HG03066 (cell line): ENCODE results near the gene CUL1.
"Not testable (repeated sequence)": the region's sequence is repeated elsewhere in the genome, so short reads cannot be mapped to it uniquely, and the experiment has no call there.

Experiments
- ATAC-seq: cut with Tn5 transposase; IDR thresholded peaks from one replicate; pipeline ENCODE4 v1.9.1; 2021; ENCODE audit warnings: low read depth; ENCODE audit not compliant: unreplicated experiment

The CUL1 gene

DNA sequence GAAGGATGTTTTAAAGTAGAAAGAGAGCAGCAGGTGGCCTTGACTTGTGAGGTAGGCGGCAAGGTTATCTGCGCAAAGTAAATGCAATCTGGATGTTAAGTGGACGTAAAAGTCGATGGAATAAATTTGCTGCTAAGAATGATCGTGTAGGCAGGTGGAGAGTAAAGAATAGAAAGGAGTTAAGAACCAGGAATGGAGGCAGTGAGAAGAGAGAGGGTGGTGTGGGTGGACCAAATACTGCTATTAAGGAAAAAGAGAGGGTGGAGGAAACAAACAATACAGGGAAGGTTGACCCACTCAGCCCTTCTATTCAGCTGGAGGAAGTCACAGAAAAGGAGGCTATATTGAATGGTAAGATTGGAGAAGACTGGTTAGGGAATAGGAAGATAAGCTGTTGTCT, 1.9 kb upstream of the CUL1 start:
- no peak for ATAC-seq

GRCh38 chr7:148697256-148698006, 1.3 kb upstream of the CUL1 start:
- no peak for ATAC-seq

DNA sequence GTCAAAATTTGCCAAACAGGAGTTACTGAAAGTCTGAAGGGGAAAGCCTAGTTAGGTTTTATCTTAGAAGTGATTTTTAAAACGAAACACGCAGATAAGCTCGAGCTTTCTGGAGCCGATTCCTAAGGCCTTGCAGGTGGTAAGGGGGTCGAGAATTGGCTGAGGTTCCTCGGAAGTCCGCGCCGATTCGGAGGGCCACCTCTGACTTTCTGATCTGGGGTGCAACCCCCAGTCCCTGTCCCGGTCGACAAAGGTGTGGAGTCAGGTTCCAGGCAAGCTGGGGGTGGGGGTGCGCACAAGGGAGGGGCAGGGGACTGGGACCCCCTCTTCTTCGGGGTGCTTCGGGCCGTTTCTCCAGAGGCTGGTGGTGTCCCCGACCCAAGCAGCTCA, 701 bp upstream of the CUL1 start:
- peak; percentile 15 for ATAC-seq

DNA sequence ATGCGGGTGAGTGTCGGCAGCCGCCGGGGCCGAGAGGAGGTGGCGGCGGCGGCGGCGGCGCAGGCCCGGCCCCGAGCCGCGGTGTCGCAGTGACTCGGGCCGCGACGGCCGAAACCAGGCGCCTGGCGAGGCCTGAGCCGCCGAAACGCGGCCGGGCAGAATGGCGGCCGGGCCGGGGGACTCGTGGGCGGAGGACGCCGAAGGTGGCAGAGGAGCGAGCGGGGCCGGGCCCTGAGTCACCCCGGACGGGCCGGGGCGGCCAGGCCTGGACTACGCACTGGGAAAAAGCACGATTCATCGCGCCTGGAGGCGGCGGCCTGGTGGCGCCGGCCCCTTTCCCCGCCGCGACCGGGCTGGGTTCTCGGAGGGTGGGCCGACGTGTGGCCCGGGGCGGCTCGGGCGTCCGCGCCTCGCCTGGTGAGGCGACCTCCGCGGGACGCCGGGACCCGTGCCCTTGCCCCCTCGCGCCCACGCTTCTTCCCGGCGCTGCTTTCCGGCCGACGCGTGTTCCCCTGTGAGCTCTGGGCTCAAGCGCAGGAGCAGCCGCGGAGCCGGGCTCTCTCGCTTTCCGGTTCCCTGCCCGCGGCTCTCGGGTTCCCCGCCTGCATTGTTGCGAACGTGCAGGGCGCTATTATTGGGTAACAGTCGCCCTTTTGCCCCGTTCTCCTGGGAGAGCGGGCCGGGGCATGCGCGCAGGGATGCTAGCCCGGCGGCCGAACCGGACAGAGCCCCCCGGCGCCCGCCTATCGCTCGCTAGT, 500 bp downstream of the CUL1 start:
- peak; percentile 39 for ATAC-seq

- ATAC-seq = peak; percentile 36
These were observed 1.3 kb downstream of the CUL1 start for GRCh38 chr7:148699782-148700629.

DNA sequence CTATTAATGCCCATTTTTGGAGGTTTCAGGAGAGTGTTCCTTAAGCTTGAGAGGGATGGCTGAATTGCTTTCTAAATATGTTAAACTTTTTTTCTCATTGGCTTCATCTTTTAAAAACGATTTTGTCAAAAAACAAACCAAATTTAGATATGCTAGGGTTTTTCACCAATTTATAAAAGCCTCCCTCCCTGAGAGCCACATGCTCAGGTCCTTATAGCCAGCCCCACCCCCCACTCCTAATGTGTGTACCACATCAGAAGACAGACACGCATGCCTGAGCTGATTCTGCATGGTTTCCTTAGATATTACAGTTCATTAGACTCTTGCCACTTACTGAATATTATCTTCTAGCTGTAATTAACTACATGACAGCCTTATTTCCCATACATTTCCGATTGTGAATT, 2.0 kb downstream of the CUL1 start:
- no peak for ATAC-seq

GRCh38 chr7:148701414-148701813, 2.7 kb downstream of the CUL1 start:
- no peak for ATAC-seq

DNA sequence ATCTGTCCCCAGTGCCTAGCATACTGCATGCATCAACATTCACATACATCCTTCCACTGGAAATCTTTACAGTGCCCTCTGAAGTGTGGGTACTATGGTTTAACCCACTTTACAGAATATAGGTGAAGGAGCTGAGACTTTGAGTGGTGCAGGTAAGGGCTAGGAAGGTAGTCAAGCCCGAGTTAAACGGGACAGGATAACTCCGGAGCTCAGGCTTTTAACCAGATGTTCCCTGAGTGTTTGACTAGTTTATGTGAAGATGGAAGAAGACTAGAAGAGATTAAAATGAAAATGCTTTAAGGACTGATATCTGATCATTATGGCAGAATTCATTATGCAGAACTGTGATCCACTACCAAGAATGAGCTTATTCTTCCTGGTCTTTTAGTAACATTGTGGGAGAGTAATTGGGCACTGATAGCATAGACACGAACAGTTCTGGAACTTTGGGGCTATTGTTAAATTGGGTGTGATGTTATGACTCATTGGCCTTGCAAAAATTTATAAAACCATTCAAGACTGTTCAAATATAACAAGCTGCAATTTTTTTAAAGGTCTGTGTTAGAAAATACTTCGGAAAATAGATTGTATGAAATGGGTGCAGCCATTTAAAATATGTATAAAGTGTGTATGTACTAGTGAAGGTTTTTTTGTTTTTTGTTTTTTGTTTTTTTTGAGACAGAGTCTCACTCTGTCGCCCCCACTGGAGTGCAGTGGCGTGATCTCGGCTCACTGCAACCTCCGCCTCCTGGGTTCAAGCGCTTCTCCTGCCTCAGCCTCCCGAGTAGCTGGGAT, 4.4 kb downstream of the CUL1 start:
- no peak for ATAC-seq

GRCh38 chr7:148703671-148703962, 4.9 kb downstream of the CUL1 start:
- not testable (repeated sequence) for ATAC-seq

GRCh38 chr7:148704189-148704588, 5.5 kb downstream of the CUL1 start:
- ATAC-seq = no peak

DNA sequence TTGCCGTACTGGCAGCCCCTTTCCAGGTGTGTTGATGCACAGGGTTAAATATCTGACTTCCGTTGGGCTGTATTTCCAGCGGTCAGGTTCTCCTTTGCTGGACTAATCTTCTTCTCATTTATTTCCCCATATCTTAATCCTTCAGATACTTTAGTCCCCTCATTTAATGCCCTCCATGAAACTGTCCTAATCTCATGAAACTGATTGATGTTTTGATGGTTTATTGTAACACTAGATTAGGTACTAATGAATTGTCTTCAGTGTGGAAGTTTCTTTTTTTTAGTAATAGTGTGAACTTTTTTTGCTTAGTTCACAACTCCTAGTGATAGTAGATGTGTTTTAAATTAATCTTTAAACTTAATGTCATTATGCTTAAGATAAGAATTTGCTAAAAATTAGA, 6.3 kb downstream of the CUL1 start:
- ATAC-seq = no peak

DNA sequence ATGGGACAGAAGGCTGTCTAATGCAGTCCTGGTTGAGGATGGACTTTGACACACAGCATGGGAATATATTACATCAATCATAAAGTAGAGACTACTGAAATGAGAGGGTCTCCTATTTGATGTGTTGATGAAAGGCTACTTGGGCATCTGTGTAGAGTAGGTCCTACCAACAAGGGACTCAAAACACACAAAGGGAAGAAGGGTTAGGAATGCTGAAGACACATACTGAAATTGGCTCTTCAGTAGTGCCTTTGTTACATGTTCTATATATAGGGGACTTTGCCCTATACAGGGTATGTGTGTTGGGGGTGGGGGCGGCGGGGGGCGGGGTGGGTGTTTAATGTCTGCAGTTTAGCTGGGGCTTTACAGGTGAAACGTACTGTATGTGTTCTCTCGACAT, 7.7 kb downstream of the CUL1 start:
- ATAC-seq = no peak

DNA sequence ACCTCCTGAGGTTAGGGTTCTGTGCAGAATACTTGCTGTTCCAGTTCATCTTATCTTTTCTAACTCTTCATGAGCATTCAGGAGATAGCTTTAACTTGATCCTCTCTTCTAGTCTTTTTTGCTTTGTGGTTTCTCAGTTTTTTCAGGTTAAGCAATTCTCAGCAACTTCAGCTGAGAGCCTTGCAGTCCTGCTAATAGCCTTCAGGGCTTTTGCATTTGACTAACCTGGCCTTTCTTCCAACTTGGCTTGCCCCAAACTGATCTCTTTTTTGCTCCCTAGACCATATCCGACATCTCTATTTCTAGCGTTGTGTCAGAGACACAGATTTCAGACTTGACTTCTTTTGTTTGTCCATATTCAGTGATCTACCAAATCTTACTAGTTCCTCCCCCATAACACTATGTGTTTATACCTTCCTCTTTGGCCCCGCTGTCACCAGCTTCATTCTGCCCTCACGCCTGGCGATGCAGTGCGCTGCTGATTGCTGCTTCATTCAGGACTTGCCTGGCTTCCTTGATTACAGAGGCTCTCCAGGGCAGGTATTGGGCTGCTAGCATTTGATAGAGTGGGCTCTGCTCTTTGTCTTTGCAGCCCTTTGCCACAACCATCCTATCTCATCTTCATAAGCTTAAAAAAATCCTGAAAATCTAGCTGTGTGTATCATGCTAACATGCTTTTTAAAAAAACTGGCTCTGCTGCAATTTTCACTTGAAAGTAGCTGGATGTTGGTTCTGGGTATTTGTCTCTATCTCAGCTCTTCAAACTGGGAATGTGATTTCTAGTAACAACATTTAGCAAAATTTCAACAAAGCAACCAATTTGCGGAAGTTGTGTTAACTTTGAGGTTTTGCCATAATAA, 9.6 kb downstream of the CUL1 start:
- ATAC-seq = no peak

- ATAC-seq = no peak
These were observed 10.3 kb downstream of the CUL1 start for GRCh38 chr7:148709014-148709413.

DNA sequence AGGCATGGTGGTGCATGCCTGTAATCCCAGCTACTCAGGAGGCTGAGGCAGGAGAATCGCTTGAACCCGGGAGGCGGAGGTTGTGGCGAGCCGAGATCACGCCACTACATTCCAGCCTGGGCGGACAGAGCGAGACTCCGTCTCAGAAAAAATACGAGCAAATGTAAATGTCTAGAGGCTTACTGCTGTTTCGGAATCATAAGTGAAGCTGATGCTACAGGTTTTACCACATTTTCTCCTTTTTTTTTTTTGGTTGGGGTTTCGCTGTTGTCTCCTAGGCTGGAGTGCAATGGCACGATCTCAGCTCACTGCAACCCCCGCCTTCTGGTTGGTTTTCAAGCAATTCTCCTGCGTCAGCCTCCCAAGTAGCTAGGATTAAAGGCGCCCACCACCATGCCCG, 11.7 kb downstream of the CUL1 start:
- ATAC-seq = not testable (repeated sequence)

DNA sequence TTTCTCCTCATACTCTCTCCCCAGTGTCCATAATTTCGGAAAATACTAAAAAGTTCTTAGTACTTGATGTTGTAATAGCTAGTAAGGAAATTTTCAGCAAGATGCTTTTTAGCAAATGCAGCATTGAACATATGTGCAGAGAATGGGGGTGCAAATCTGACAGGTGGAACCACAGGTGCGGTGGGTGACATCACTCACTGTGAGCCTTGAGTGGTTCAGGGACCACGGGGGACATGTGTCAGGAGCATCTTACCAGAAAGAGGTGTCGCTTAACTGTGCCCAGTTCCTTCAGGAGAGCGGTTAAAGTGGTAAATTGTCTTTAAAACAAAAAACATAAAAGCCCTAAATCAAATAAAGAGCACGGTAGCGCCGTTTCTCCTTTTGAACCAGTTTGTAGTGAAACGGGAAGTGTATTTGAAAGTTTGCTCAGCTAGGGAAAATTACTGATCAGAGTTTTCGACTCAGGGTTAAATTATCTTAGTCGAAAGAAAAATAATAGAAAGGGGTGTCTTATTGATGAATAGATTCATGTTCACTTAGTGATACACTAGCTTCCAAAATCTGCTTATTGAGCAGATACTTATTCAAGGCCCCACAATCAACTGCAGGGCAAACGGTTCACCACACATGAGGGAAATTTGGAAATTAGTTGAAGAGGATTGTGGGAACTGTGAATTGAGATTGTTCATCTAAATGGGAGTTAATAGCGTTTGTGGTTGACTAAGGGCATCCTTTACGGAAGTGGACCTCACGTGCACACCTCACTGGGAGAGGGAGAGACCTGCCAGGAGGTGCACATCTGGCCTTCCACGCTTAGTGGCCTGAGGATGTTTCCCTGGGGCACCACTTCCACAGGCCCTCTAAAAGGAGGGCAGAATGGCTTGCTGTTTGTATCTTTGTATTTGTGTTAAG, 12.7 kb downstream of the CUL1 start:
- peak; percentile 47 for ATAC-seq

DNA sequence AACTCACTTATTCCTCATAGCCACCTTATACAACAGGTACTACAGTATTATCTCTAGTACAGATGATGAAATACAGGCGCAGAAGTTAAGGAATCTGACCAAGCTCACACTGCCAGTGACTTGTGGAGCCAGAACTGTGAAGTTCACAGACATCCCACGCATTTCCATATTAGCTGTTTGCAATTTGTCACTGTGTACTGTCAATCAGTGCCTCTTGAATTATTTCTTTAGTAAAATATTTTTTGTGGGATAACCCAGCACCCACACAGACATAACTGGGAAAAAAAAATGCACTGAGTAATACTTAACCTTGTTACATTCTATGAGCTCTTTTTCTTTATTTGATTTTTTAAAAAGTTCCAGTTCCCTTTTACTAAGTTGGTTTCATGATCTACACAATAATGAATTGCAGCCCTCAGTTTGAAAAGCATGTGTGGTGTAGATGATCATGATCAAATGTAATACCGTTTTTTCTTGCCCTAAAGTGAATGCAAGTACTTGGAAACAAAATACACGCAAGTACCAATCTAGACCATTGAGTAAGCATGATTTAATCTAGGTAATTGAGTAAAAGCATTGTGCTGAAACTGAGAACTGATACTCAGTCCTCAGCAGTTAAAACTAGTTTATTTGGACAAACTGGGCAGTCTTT, 14.1 kb downstream of the CUL1 start:
- ATAC-seq = peak; percentile 49

DNA sequence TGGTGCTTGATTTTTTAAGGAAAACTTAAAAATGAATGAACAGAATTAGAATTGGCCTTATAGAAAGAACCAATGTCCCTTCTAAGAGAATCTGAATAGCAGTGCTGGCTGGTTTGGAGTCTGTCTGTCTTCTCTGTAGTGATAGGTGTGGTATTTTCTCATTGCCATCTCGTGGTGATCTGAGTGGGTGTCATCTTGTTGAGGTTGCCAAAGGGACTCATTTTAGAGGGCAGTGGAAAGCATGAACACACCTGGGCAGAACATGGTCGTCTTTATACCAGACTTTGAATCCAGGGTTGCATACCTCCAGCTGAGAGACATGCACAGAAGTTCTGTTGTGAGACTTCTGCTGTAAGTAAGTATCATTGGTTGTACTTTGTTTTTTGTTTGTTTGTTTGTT, 15.8 kb downstream of the CUL1 start:
- no peak for ATAC-seq
